MM.1S (cell line): ENCODE data around the gene DNAAF5.

Experiments used
- EZH2 ChIP-seq: fragments of 300-600 bp; sonication (generic); optimal IDR thresholded peaks from 2 replicates; pipeline ENCODE3; 2017; ENCODE audit warnings: low read depth, mild to moderate bottlenecking, antibody characterized with exemption, low read length, mixed read lengths
- TF ChIP-seq, protein P1 (sequence below): fragments of 300-600 bp; sonication (generic); IDR thresholded peaks from 2 replicates; pipeline ENCODE4 v1.5.1; 2016; ENCODE audit warnings: antibody characterized with exemption, low read length, mixed read lengths

DNA sequence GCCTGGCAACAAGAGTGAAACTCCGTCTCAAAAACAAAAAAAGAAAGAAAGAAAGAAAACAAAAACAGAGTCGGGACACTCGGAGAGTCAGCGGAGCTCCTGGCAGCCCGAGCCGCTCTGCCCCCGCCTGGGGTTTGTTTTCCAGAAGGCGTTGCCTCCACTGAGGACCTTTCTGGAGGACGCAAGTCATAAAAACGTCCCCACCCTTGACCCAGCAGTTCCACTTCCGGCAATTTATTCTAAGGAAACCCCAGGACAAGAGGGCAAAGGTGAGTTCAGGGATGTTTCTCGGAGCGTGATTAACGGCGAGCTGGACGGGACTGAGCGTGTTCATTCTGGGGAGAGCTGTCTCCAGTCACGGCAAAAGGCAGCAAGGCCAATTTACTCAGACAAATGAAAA, 78.8 kb downstream of the DNAAF5 start:
- TF ChIP-seq, protein P1, sequence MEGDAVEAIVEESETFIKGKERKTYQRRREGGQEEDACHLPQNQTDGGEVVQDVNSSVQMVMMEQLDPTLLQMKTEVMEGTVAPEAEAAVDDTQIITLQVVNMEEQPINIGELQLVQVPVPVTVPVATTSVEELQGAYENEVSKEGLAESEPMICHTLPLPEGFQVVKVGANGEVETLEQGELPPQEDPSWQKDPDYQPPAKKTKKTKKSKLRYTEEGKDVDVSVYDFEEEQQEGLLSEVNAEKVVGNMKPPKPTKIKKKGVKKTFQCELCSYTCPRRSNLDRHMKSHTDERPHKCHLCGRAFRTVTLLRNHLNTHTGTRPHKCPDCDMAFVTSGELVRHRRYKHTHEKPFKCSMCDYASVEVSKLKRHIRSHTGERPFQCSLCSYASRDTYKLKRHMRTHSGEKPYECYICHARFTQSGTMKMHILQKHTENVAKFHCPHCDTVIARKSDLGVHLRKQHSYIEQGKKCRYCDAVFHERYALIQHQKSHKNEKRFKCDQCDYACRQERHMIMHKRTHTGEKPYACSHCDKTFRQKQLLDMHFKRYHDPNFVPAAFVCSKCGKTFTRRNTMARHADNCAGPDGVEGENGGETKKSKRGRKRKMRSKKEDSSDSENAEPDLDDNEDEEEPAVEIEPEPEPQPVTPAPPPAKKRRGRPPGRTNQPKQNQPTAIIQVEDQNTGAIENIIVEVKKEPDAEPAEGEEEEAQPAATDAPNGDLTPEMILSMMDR = no peak
- no peak for TF ChIP-seq EZH2
